ENCODE results near the gene MLXIP. TPM values are rescaled to one million over a fixed set of nuclear protein-coding genes. Genes with fewer than 3 reads are reported as not detected.

Gene MLXIP
- total and polyA plus RNA-seq, 2 of the 13 experiments (the other 11 are each of a cell fraction or from before 2014, with no cell fraction given), result 5.3 to 6.7 TPM

DNA sequence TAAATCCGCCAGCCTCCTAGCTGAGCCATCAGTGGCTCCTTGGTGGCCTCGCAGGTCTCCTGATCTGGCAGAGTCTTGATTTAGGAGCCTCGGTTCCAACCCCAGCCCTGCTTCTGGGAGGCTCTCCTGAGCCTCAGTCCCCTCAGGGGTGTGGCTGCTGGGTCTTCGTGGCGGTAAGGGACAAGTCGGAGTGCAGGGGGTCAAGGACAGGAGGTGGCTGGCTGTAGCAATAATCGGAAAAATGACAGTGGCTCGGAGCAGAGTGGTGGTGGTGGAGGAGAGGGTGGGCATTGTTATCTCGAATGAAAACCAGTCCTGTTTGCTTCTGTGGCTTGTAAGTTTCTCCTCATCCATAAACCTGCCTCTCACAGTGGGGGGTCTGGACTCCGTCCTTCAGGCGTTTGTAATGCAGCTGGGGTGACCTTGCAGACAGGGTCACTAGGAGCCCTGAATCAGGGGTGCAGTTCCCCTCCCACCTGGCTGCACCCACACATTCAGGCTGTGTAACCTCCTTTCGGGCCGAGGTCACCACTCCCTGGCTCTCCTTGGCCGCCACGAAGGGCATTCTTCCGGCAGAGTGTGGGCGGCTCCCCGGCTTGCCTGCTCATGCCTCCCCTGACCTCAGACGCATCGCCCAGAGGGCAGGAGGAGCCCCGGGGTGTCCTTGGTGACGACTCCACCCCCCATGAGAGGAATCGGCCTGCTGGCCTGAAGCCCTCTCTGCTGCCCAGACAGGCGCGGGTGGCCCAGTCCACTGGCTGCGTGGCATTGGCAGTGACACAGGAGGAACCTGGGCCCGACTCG lies 48.7 kb upstream of the MLXIP start (continued):
- TF ChIP-seq, protein P1, sequence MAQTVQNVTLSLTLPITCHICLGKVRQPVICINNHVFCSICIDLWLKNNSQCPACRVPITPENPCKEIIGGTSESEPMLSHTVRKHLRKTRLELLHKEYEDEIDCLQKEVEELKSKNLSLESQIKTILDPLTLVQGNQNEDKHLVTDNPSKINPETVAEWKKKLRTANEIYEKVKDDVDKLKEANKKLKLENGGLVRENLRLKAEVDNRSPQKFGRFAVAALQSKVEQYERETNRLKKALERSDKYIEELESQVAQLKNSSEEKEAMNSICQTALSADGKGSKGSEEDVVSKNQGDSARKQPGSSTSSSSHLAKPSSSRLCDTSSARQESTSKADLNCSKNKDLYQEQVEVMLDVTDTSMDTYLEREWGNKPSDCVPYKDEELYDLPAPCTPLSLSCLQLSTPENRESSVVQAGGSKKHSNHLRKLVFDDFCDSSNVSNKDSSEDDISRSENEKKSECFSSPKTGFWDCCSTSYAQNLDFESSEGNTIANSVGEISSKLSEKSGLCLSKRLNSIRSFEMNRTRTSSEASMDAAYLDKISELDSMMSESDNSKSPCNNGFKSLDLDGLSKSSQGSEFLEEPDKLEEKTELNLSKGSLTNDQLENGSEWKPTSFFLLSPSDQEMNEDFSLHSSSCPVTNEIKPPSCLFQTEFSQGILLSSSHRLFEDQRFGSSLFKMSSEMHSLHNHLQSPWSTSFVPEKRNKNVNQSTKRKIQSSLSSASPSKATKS (CRISPR knock-in tag; IDR thresholded peaks at IDR 0.05), result no peak
- TF ChIP-seq TOPORS (CRISPR knock-in tag; IDR thresholded peaks at IDR 0.05), result no peak

DNA sequence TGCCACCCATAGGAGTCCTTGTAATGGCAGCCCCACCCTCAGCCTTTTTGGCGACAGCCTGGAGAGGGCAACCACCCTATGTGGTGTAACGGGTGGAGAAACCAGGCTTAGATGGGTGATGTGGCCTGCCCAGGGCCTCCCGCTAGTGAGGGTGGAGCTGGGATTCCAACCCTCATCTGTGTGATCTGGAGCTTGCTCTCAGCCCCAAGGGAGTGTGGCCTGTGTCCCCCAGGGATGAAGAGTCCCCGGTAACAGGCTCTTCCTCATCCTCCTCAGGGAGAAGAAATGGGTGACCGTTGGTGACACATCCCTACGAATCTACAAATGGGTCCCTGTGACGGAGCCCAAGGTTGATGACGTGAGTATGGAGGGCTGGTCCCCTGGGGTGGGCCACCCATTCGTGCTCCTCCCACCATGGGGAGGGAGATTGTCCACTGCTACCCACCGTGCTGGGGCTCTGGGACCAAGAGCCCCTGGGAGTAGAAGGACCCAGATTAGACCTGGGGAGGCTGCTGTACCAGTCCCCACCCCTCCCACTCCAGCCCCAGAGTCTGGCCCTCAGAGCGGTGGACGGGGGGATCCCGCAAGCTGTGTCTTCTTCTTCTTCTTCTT lies 48.0 kb upstream of the MLXIP start:
- H3K4me2 ChIP-seq (ENCODE audit: low read depth, low read length), result no peak overlapping the region
- H3K4me3 ChIP-seq (replicated peaks in 1 of 3; ENCODE audit: insufficient read depth in 1 of 3, low read depth in 2 of 3, low read length in 3 of 3), result no peak overlapping the region
- no peak for DNase-seq (ENCODE audit: low spot score)
- ChIA-PET CTCF (ENCODE audit: low intra/inter-chr PET ratio, low total read pairs) (no interaction called here), POLR2A (no interaction called here)
- peak; percentile 13 for ATAC-seq
- intact Hi-C loops (cut with micrococcal nuclease; ENCODE audit: unreplicated experiment), result no loop called here
- 0 out of 2 replicates have a peak, but pooled peaks cover 3% of the 10 kb centered on the region for H4K20me1 ChIP-seq (ENCODE audit: insufficient read depth, low read length)
- 98% methylated on average over 9 of the region's 13 CpGs for whole genome bisulfite sequencing (ENCODE audit: low lambda C conversion rate)
- H3K4me1 ChIP-seq (ENCODE audit: insufficient read depth, low read length), result peaks cover 20% of the 10 kb centered on the region
- no peak overlapping the region for H3K9ac ChIP-seq (ENCODE audit: insufficient read depth, low read depth, low read length)
- no peaks in the 10 kb centered on the region for H3K9me3 ChIP-seq (ENCODE audit: low read length)
- no peak overlapping the region for H3K27ac ChIP-seq (ENCODE audit: extremely low read length, insufficient read depth, low read length)
- H3K79me2 ChIP-seq (ENCODE audit: insufficient read depth, low read length), result peaks cover 12% of the 10 kb centered on the region
- FAIRE-seq, result no peak
- BruUV-seq (replicated peaks), result no TSS peak
- no peak overlapping the region for H2AFZ ChIP-seq (ENCODE audit: low read length)
- in situ Hi-C loops (cut with HindIII; ENCODE audit: extremely low pct_ligation_motif_present, low pct_unique_long_range_greater_than_20kb), result no loop called here
- H3K27me3 ChIP-seq (ENCODE audit: control insufficient read depth in 1 of 2, insufficient read depth in 2 of 2, low read length in 2 of 2), result no peaks in the 10 kb centered on the region
- H3K36me3 ChIP-seq (replicated peaks in 1 of 2; ENCODE audit: control insufficient read depth in 1 of 2, insufficient read depth in 2 of 2, low read length in 2 of 2), result peaks cover 1 to 6% of the 10 kb centered on the region in 2 experiments; a peak in 4 of 5 replicates
- TF ChIP-seq U2AF1 (optimal IDR thresholded peaks at IDR 0.05; ENCODE audit: low read depth, low read length) (no peak), NR3C1 (CRISPR knock-in tag; IDR thresholded peaks at IDR 0.05) (no peak), NFE2 (CRISPR knock-in tag; IDR thresholded peaks at IDR 0.05) (no peak), ZNF660 (CRISPR knock-in tag; IDR thresholded peaks at IDR 0.05; ENCODE audit: borderline replicate concordance, low read depth) (no peak), ZNF607 (CRISPR knock-in tag; IDR thresholded peaks at IDR 0.05; ENCODE audit: borderline replicate concordance) (no peak), YEATS4 (CRISPR knock-in tag; IDR thresholded peaks at IDR 0.05; ENCODE audit: borderline replicate concordance) (no peak), ZNF460 (CRISPR knock-in tag; IDR thresholded peaks at IDR 0.05; ENCODE audit: borderline replicate concordance) (no peak), ZMYM4 (CRISPR knock-in tag; IDR thresholded peaks at IDR 0.05) (no peak), ZNF713 (CRISPR knock-in tag; IDR thresholded peaks at IDR 0.05) (no peak), ZNF562 (CRISPR knock-in tag; IDR thresholded peaks at IDR 0.05; ENCODE audit: borderline replicate concordance) (no peak), ATF1 (CRISPR knock-in tag; IDR thresholded peaks at IDR 0.05) (no peak), ZNF224 (CRISPR knock-in tag; IDR thresholded peaks at IDR 0.05) (no peak), ZNF598 (CRISPR knock-in tag; IDR thresholded peaks at IDR 0.05; ENCODE audit: borderline replicate concordance) (no peak), YY1 (IDR thresholded peaks at IDR 0.05; ENCODE audit: insufficient read depth, insufficient replicate concordance, low read depth, low read length) (no peak), KLF6 (CRISPR knock-in tag; IDR thresholded peaks at IDR 0.05) (no peak), ZNF326 (CRISPR knock-in tag; IDR thresholded peaks at IDR 0.05; ENCODE audit: borderline replicate concordance) (no peak)
- TF ChIP-seq, protein P2, sequence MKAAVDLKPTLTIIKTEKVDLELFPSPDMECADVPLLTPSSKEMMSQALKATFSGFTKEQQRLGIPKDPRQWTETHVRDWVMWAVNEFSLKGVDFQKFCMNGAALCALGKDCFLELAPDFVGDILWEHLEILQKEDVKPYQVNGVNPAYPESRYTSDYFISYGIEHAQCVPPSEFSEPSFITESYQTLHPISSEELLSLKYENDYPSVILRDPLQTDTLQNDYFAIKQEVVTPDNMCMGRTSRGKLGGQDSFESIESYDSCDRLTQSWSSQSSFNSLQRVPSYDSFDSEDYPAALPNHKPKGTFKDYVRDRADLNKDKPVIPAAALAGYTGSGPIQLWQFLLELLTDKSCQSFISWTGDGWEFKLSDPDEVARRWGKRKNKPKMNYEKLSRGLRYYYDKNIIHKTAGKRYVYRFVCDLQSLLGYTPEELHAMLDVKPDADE (CRISPR knock-in tag; IDR thresholded peaks at IDR 0.05), result no peak
- TF ChIP-seq, protein P3, sequence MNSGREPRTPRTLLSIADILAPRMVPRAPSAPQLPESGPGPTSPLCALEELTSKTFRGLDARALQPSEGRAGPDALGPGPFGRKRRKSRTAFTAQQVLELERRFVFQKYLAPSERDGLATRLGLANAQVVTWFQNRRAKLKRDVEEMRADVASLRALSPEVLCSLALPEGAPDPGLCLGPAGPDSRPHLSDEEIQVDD (CRISPR knock-in tag; IDR thresholded peaks at IDR 0.05; ENCODE audit: borderline replicate concordance), result no peak
